ENCODE measurements around the gene RASSF8. TPM values are rescaled to one million over a fixed set of nuclear protein-coding genes. Genes with fewer than 3 reads are reported as not detected.

The RASSF8 gene
- total RNA-seq, 1 donor from 2014 or later = 60.6 TPM

- no peaks in the 10 kb centered on the region for H3K9me3 Mint-ChIP-seq
- H3K4me1 Mint-ChIP-seq = peaks cover 53% of the 10 kb centered on the region
- no peak for DNase-seq (ENCODE audit: low spot score in 2 of 2, unreplicated experiment in 2 of 2)
- no peak overlapping the region for H3K4me3 Mint-ChIP-seq
- no peak overlapping the region for H3K27ac Mint-ChIP-seq
- H3K27me3 Mint-ChIP-seq (ENCODE audit: low read depth) = no peaks in the 10 kb centered on the region
- H3K36me3 Mint-ChIP-seq = no peaks in the 10 kb centered on the region
- no peak for TF ChIP-seq CTCF (IDR thresholded peaks at IDR 0.05; ENCODE audit: unreplicated experiment)
These were observed 76.1 kb downstream of the RASSF8 start for GRCh38 chr12:26034371-26035142.

GRCh38 chr12:26036877-26037276, 78.4 kb downstream of the RASSF8 start:
- no peak overlapping the region for H3K4me3 Mint-ChIP-seq
- no peaks in the 10 kb centered on the region for H3K9me3 Mint-ChIP-seq
- peak overlapping the region; percentile 61 for H3K27ac Mint-ChIP-seq
- H3K36me3 Mint-ChIP-seq = no peaks in the 10 kb centered on the region
- no peak for DNase-seq (ENCODE audit: low spot score in 2 of 2, unreplicated experiment in 2 of 2)
- no peaks in the 10 kb centered on the region for H3K27me3 Mint-ChIP-seq (ENCODE audit: low read depth)
- no peak for TF ChIP-seq CTCF (IDR thresholded peaks at IDR 0.05; ENCODE audit: unreplicated experiment)
- H3K4me1 Mint-ChIP-seq = peaks cover 42% of the 10 kb centered on the region

- no peak for TF ChIP-seq CTCF (IDR thresholded peaks at IDR 0.05; ENCODE audit: unreplicated experiment)
- peak overlapping the region; percentile 90 for H3K27ac Mint-ChIP-seq
- no peaks in the 10 kb centered on the region for H3K36me3 Mint-ChIP-seq
- no peak for DNase-seq (ENCODE audit: low spot score in 2 of 2, unreplicated experiment in 2 of 2)
- no peaks in the 10 kb centered on the region for H3K9me3 Mint-ChIP-seq
- peaks cover 45% of the 10 kb centered on the region for H3K4me1 Mint-ChIP-seq
- no peak overlapping the region for H3K4me3 Mint-ChIP-seq
- H3K27me3 Mint-ChIP-seq (ENCODE audit: low read depth) = no peaks in the 10 kb centered on the region
These were observed 79.2 kb downstream of the RASSF8 start for GRCh38 chr12:26037615-26038220.

DNA sequence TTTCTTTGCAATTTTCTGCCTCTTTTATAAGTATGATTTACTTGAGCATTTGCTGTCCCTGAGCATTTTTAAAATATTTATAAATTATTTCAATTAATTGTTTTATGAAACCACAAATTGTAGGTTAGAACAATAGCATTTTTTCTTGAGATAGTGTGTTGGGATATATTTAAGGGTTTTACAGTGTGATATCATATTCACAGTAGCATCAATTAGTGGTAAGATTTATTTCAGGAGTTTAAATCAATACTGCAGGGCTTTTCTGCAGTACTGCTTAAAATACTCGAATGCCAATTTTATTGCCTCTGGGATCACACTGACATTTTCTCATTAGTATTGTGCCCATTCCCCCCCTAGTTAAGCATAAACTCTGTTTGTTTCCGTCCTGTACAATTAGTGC, 84.2 kb downstream of the RASSF8 start:
- Mint-ChIP-seq H3K36me3 (no peaks in the 10 kb centered on the region), H3K27me3 (ENCODE audit: low read depth) (no peaks in the 10 kb centered on the region), H3K9me3 (no peaks in the 10 kb centered on the region), H3K4me1 (peaks cover 60% of the 10 kb centered on the region), H3K27ac (peak overlapping the region; percentile 92), H3K4me3 (peak overlapping the region; percentile 13)
- TF ChIP-seq CTCF (IDR thresholded peaks at IDR 0.05; ENCODE audit: unreplicated experiment) = no peak
- DNase-seq (ENCODE audit: low spot score in 2 of 2, unreplicated experiment in 2 of 2) = no peak

GRCh38 chr12:26043135-26044006, 84.9 kb downstream of the RASSF8 start:
- no peaks in the 10 kb centered on the region for H3K27me3 Mint-ChIP-seq (ENCODE audit: low read depth)
- TF ChIP-seq CTCF (IDR thresholded peaks at IDR 0.05; ENCODE audit: unreplicated experiment) = no peak
- H3K4me3 Mint-ChIP-seq = peak overlapping the region; percentile 13
- no peaks in the 10 kb centered on the region for H3K9me3 Mint-ChIP-seq
- DNase-seq (ENCODE audit: low spot score in 2 of 2, unreplicated experiment in 2 of 2) = no peak
- H3K36me3 Mint-ChIP-seq = no peaks in the 10 kb centered on the region
- H3K4me1 Mint-ChIP-seq = peaks cover 56% of the 10 kb centered on the region
- H3K27ac Mint-ChIP-seq = peak overlapping the region; percentile 64

Data from mesothelial cell of epicardium (in vitro differentiated cells).